Activated T-cell treated with anti-CD3 and anti-CD28 coated beads for 24 hours (primary cell): Measurements from ENCODE around the gene CTIF.

Experiments
- DNase-seq: peaks from one replicate; pipeline ENCODE4 v3.0.0-alpha.2; 2020; ENCODE audit warnings: low read depth

The CTIF gene

GRCh38 chr18:48602759-48603390 is 64.0 kb downstream of the CTIF start:
- DNase-seq: no peak

DNA sequence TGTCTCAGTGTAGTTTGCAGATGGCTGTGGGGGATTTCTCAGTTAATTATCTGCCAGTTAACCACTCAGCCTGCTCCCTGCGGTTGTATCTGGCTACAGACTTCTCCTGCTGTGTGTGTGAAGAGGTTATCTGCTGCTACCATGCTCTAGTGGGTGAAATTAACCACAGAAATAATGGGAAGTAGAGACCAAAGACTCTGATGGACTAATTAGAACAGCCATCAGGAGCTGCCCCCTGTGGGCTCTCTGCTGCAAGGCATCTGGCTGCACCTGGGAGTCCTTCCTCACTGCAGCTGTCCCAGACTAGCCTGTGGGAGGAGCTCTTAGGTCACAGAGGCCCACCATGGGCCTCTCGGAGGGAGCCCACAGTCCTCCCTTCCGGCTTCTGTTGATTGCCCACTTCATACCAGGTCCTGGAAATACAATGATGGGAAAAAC is 66.6 kb downstream of the CTIF start:
- no peak for DNase-seq

- no peak for DNase-seq
These were observed 68.5 kb downstream of the CTIF start for GRCh38 chr18:48607056-48607984.

- no peak for DNase-seq
These were observed 69.8 kb downstream of the CTIF start for GRCh38 chr18:48608581-48608980.

DNA sequence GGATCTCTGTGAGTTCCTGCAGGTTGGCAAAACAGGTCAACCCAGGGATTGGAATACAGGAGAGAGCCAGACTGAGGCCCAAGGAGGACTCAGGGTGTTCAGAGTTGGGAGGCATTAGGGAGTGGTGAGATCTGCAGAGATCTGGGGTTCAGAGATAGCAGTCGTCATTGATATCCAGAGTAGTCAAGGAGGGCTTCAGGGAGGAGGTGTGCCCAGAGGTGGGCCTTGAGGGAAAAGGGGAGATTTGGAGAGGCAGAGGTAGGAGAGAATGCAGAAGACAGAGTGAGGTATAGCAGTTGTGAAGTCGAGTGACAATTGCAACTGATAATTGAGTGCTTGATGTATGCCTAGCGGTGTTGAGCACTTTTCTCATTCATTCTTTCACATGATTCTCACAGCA is 70.3 kb downstream of the CTIF start:
- DNase-seq: no peak

GRCh38 chr18:48609820-48610815 is 71.3 kb downstream of the CTIF start:
- DNase-seq: no peak

DNA sequence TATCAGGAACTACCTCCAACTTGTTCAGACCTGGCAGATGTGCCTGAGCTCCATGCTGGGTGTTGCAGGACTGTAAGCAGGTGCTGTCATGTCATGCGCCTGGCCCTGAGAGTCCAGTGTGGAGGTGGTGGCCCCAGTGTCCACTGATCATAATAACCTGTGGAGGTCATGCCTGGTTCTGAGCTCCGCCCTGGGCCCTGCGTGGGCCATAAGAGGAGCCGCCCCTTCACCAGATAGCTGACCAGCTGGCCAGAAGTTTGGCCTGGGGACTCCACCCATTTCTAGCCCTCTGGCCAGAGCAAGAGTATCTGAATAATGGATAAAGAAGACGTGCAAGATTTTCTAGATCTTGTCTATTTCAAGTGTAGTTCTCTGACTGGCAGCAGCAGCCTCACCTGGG is 72.4 kb downstream of the CTIF start:
- DNase-seq: no peak

GRCh38 chr18:48611785-48612480 is 73.1 kb downstream of the CTIF start:
- DNase-seq: no peak

DNA sequence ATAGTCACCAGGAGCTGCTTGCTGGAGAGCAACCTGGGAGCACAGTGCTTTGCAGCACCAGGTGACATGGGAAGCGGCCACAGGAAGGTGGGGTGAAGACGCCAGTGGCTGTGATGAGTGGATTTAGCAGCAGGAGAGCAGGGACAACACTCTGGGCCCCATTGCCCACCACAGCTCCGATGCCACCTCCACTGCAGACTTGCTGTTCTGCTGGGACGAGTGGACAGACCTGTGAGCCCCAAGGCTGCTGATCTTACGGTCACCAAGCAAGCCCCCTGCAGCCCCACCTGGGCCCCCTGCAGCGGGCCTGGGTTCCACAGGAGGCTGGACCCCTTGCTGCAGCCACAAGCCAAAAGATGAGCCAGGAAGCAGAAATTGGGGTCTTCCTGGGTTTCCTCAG is 73.7 kb downstream of the CTIF start:
- no peak for DNase-seq

DNA sequence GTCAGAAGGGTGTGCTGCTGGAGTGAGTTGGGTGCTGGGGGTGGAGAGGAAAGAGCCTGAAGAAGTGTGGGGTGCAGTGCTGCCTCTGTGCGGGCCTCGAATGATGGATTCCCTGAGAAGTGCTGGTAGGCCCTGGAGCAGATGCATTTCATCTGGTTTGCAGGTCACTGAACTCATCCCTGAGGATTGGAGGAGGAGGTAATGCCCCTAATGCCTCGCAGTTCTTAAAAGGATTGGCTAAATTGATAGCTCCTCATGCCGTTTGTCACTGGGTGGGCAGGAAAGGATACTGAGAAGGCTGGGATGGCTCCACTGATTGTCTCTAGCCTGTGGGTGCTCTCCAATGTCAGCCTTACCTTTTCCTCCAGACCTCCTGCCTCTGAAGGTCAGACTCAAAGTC is 74.1 kb downstream of the CTIF start:
- no peak for DNase-seq

- DNase-seq: no peak
These were observed 75.0 kb downstream of the CTIF start for GRCh38 chr18:48613589-48614404.

- no peak for DNase-seq
These were observed 77.0 kb downstream of the CTIF start for GRCh38 chr18:48615566-48616401.

DNA sequence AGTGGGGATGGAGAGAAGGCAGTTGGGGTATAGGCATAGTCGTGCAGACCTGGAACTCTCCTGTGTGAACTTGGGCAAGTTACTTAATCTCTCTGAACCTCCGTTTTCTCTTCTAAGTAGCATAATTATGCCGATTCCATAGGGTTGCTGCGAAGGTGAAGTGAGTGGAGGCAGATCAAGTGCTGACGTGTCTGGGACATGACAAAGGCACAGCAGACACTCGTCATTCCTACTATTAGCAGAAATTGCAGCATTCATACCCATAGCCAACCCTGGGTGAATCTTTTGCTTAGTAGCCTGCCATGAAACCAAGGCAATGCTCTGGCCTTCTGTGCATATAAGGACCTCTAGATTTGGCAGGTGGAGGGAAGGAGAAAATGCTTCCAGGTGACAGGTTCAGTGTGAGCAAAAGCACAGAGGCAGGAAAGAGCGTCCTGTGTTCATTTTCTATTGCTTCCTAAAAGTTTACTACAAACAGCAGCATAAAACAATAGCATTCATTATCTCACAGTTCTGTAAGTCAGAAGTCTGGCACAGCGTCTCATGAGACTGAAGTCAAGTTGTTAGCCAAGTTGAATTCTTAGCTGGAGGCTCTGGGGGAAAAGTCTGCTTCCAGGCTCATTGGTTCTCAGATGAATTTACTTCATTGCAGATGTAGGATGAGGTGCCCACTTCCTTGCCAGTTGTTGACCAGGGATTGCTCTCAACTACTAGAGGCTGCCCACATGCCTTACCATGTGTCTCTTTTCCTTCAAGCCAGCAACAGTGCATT is 77.8 kb downstream of the CTIF start:
- DNase-seq: no peak

GRCh38 chr18:48617844-48618497 is 79.1 kb downstream of the CTIF start:
- no peak for DNase-seq

GRCh38 chr18:48619016-48619415 is 80.2 kb downstream of the CTIF start:
- DNase-seq: no peak

DNA sequence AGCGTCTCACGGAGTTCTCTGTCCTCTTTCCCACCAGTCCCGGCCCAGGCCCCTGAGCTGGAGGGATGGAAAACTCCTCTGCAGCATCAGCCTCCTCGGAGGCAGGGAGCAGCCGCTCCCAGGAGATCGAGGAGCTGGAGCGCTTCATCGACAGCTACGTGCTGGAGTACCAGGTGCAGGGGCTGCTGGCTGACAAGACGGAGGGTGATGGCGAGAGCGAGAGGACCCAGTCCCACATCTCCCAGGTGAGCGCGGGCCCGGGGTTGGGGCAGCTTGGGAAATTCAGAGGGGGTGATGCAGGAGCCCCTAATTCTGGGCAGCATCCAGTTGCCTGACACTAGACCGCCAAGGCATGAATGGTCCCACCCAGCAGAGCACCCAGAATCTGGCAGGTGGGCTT is 80.7 kb downstream of the CTIF start:
- no peak for DNase-seq

- DNase-seq: no peak
These were observed 81.2 kb downstream of the CTIF start for GRCh38 chr18:48620071-48620470.

DNA sequence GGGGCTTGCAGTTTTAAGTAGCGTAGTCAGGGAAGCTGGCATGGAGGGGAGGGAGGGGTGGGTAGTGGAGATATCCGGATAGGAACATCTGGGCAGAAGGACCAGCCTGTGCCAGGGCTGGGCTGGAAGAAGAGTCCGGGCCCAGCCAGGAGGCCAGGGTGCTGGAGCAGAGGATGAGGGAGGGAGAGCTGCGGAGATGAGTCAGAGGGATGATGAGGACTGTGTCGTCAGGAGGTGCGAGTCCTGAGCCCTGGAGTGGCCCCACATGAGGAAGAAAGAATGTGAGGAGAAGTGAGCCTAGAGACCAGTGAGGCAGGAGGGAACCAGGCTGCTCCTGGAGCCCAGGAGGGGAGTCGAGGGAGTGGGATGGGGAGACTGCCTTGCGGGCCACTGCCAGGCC is 82.4 kb downstream of the CTIF start:
- DNase-seq: no peak
